ENCODE data around the gene ATP2A2. TPM values are rescaled to one million over a fixed set of nuclear protein-coding genes. Genes with fewer than 3 reads are reported as not detected.

The ATP2A2 gene
- total and polyA plus RNA-seq, 2 donors from 2014 or later, result 37.2 to 221 TPM

DNA sequence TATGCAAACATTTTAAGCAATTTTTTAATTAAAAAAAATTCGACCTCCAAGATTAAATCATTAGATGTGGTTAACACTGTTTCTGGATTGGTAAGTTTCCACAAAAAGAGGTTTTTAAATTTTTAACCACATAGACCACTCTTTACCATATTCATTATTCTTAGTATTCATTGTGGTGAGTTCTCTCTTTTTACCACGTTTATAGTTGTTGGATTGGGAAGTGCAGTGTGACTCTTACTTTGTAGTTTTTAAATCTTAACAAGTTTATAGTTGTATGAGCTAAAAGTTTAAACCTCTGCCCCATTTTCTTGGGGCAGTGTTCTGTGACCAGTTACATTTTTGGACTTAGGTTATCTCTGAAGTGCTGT is 8.6 kb downstream of the ATP2A2 start:
- H3K27ac ChIP-seq (ENCODE audit: low read depth in 2 of 2, low read length in 2 of 2), result no peak overlapping the region
- H3K36me3 ChIP-seq (ENCODE audit: control insufficient read depth in 2 of 3, insufficient read depth in 3 of 3, low read length in 3 of 3), result peaks cover 0 to 24% (median 12%) of the 10 kb centered on the region in 3 donors
- intact Hi-C loops (cut with DNase I), result no loop called here
- H3K27me3 ChIP-seq (ENCODE audit: control insufficient read depth, insufficient read depth, low read length), result no peaks in the 10 kb centered on the region
- DNase-seq, result no peak
- TF ChIP-seq CTCF (IDR thresholded peaks at IDR 0.05; ENCODE audit: borderline replicate concordance, extremely low read depth, insufficient read depth), result no peak
- peaks cover 4 to 11% (median 6%) of the 10 kb centered on the region in 3 donors for H3K4me1 ChIP-seq (ENCODE audit: control insufficient read depth in 2 of 3, insufficient read depth in 2 of 3, low read depth in 1 of 3, low read length in 3 of 3)
- H3K9ac ChIP-seq (ENCODE audit: low read length in 3 of 3), result no peak overlapping the region
- no peak for FAIRE-seq
- no peaks in the 10 kb centered on the region for H3K9me3 ChIP-seq (ENCODE audit: control insufficient read depth in 2 of 3, insufficient read depth in 1 of 3, low read length in 3 of 3)
- no peak overlapping the region for H3K4me3 ChIP-seq (ENCODE audit: low read length in 3 of 3)

DNA sequence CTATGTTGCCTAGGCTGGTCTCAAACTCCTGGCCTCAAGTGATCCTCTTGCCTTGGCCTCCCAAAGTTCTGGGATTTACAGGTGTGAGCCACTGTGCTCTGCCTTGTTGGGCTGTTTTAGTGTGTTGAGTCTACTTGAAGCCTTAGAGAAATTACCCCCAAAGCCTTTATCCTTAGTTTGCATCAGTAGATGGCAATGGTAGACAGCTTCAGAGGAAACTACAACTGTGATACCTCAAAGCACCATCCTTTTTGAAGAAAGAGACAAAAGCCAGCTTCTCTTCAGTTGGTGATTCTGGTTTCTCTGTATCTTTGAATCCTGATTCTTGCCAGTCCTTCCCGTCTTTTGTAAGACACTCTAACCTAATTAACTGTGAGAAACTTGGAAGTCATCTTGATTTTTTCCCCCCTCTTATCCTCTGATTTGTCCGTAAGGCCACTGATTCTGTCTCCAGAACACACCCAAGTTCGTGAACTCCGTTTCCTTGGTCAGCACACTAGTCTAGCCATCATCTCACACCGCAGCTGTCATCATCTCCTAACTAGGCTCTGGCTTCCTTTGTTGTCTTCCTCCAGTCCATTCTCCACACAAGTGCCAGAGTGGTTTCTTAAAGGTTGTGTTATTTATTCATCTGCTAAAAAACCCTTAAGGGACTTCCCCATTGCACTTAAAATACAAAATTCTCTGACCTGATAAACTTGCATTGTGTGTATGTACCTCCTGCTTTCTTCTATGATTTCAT is 20.2 kb downstream of the ATP2A2 start:
- H3K4me3 ChIP-seq (ENCODE audit: low read length in 3 of 3), result no peak overlapping the region

GRCh38 chr12:110304061-110304551 is 23.1 kb downstream of the ATP2A2 start:
- FAIRE-seq (no peak), DNase-seq (no peak)
- H3K9me3 ChIP-seq (ENCODE audit: control insufficient read depth in 2 of 3, insufficient read depth in 1 of 3, low read length in 3 of 3), result no peaks in the 10 kb centered on the region
- TF ChIP-seq CTCF (IDR thresholded peaks at IDR 0.05; ENCODE audit: borderline replicate concordance, extremely low read depth, insufficient read depth), result no peak
- intact Hi-C loops (cut with DNase I), result no loop called here
- H3K4me3 ChIP-seq (ENCODE audit: low read length in 3 of 3), result no peak overlapping the region
- H3K9ac ChIP-seq (ENCODE audit: low read length in 3 of 3), result no peak overlapping the region
- H3K36me3 ChIP-seq (ENCODE audit: control insufficient read depth in 2 of 3, insufficient read depth in 3 of 3, low read length in 3 of 3), result peaks cover 5 to 32% (median 5%) of the 10 kb centered on the region in 3 donors
- H3K4me1 ChIP-seq (ENCODE audit: control insufficient read depth in 2 of 3, insufficient read depth in 2 of 3, low read depth in 1 of 3, low read length in 3 of 3), result peaks cover 0 to 4% (median 0%) of the 10 kb centered on the region in 3 donors
- no peaks in the 10 kb centered on the region for H3K27me3 ChIP-seq (ENCODE audit: control insufficient read depth, insufficient read depth, low read length)
- no peak overlapping the region for H3K27ac ChIP-seq (ENCODE audit: low read depth in 2 of 2, low read length in 2 of 2)

More for the DNA sequence above, 20.2 kb downstream of the ATP2A2 start:
- Histone ChIP-seq H3K27me3 (ENCODE audit: control insufficient read depth, insufficient read depth, low read length) (no peaks in the 10 kb centered on the region), H3K9ac (ENCODE audit: low read length in 3 of 3) (no peak overlapping the region), H3K9me3 (ENCODE audit: control insufficient read depth in 2 of 3, insufficient read depth in 1 of 3, low read length in 3 of 3) (no peaks in the 10 kb centered on the region), H3K27ac (ENCODE audit: low read depth in 2 of 2, low read length in 2 of 2) (no peak overlapping the region), H3K4me1 (ENCODE audit: control insufficient read depth in 2 of 3, insufficient read depth in 2 of 3, low read depth in 1 of 3, low read length in 3 of 3) (peaks cover 0 to 4% (median 0%) of the 10 kb centered on the region in 3 donors), H3K36me3 (ENCODE audit: control insufficient read depth in 2 of 3, insufficient read depth in 3 of 3, low read length in 3 of 3) (peaks cover 5 to 55% (median 8%) of the 10 kb centered on the region in 3 donors)
- FAIRE-seq (no peak), DNase-seq (no peak)
- no peak for TF ChIP-seq CTCF (IDR thresholded peaks at IDR 0.05; ENCODE audit: borderline replicate concordance, extremely low read depth, insufficient read depth)
- intact Hi-C loops (cut with DNase I), result no loop called here
